NCI-H1417 (cell line): ENCODE measurements around the gene COPZ2.
"Not testable (repeated sequence)": the region's sequence is repeated elsewhere in the genome, so short reads cannot be mapped to it uniquely, and the experiment has no call there.

ENCODE experiments used
- DNase-seq, 3 experiments: peaks; one replicate each; lab custom pipeline; 2025; lab: John Stamatoyannopoulos, UW

COPZ2 gene, protein sequence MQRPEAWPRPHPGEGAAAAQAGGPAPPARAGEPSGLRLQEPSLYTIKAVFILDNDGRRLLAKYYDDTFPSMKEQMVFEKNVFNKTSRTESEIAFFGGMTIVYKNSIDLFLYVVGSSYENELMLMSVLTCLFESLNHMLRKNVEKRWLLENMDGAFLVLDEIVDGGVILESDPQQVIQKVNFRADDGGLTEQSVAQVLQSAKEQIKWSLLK

DNA sequence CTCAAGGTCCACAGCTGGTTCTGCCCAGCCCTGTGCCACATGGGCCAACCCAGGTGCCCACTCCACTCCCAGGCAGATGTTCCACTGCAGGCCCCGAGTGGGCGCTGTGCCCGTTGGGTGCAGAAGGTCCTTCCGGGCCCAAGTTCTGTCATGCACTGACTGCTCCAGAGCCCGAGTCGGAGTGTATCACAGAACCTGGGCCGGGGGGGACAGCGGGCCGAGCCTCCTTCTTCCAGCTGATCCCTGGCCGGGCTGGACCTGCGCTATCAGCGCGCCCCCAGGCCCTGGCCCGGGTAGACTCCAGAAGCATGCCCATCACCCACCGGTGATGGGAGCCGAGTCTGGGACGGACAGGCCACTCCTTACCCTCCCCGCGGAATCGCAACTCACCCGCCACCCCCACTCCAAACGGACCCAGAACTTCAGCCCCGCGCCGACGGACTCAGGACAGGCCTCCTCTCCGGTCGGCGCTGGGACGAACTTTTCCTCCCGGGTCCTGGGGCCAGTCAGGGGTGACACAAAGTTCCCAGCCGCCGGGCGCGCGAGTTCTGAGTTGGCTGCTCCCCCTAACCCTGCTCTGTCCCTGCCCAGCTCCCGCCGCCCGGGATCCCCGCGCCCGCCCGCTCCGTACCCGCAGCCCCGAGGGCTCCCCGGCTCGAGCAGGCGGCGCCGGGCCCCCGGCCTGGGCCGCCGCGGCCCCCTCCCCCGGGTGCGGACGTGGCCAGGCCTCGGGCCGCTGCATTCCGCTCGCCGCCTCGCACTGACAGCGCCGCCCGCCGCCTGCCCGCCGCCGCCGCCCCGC, at the start of gene COPZ2:
COPZ2 (minus strand) TSS at position 762 of the 802 bp plus-strand sequence; CDS start at position 742, 20 bp downstream.
- peak in 1 of 3 experiments; percentile 22 for DNase-seq

DNA sequence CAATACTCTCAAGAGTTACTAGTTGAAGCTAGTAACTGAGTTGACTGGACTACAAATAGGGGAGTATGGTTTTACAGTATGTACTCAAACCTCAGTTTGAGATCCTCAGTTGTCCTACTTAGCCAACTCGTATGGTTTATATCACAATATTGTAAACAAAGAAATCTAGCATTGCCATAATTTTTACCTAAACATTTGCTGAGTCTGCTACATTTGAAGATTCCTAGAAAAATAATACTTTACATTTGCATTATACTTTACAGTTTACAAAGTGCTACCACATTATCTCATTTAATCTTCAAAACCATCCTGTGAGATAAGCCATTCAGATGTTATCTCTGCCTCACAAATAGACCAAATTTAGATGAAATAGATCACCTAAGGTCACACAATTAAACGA, 47.3 kb upstream of the COPZ2 start:
- no peak for DNase-seq

DNA sequence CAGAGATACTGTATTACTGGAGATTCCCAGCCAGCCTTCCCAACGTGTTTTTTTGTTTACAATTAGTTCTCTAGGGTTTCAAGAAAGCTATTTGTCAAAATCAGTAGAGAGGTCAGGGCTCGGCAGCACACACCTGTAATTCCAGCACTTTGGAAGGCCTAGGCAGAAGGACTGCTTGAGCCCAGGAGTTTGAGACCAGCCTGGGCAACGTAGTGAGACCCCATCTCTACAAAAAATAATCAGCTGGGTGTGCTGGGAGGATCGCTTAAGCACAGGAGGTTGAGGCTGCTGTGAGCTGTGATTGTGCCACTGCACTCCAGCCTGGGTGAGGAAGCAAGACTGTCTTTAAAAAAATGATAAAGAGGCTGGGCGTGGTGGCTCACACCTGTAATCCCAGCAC, 44.3 kb upstream of the COPZ2 start:
- no peak for DNase-seq

DNA sequence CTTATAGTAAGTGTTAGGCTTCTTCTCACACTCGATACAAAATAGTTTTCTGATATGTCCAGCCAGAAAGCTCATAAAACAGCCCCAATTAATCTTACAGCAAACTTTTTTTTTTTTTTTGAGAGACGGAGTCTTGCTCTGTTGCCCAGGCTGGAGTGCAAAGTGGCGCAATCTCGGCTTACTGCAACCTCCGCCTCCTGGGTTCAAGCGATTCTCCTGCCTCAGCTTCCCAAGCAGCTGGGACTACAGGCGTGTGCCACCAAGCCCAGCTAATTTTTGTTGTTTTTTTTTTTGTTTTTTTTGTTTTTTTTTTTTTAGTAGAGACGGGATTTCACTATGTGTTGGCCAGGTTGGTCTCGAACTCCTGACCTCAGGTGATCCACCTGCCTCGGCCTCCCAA, 39.6 kb upstream of the COPZ2 start:
- not testable (repeated sequence) for DNase-seq

DNA sequence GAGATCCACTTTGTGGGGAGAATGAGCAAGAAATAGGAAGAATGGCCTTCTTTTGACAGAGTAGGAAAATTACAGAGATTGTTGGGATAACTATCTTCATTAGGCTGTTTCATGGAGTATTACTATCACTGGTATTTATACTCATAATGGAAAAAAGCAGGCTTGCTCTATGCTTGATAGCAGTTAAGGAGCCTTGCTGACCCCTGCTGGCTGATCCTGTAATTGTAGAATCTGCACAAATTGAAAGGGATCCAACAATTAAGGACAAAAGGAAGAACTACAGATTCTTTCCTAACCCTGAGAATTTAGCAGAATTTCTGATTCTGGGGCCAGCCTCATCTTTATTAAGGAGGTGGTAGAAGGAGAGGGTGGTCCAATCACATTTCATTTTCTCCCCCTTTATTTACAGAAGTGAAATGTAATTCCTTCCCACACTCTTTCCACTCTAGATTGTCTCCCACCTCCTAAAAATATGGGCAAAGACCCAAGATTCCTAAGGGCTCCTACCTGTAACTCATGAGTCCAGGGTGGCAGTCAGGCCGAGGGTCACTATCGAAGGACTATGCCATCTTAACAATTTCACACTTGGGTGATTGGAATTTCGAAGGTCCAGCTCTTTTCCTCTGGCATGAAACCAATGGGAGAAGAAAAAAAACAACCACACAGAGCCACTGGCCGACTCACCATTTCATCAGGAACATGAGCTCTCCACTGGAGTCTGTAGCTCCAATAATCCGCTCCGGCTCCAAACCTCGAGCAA, 36.9 kb upstream of the COPZ2 start:
- peak; percentile 35 to 81 (median 72) for DNase-seq

DNA sequence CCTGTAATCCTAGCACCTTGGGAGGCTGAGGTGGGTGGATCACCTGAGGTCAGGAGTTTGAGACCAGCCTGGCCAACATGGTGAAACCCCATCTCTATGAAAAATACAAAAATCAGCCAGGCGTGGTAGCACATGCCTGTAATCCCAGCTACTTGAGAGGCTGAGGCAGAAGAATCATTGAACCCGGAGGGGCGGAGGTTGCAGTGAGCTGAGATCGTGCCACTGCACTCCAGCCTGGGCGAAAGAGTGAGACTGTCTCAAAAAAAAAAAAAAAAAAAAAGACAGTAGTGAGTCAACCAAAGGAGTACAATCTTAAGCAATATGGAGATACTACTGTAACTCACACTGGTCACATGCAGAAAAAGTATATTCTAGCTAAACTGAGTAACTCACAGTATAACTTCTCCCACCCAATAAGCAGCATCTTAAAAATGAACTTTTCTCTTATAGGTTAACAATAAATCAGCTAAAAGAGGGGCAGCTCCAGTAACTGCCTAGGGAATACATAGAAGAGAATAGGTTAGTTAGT, 36.0 kb upstream of the COPZ2 start:
- not testable (repeated sequence) for DNase-seq

DNA sequence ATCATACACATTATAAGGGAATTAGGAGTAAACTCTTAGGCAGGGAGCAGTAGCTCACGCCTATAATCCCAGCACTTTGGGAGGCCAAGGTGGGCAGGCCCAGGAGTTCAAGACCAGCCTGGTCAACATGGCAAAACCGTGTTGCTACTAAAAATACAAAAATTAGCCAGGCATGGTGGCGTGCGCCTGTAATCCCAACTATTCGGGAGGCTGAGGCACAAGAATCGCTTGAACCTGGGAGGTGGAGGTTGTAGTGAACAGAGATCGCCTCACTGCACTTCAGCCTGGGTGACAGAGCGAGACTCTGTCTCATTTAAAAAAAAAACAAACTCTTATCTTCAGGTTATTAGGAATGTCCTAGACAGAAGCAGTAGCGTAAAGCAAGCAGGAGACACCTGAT, 35.2 kb upstream of the COPZ2 start:
- DNase-seq: not testable (repeated sequence)

DNA sequence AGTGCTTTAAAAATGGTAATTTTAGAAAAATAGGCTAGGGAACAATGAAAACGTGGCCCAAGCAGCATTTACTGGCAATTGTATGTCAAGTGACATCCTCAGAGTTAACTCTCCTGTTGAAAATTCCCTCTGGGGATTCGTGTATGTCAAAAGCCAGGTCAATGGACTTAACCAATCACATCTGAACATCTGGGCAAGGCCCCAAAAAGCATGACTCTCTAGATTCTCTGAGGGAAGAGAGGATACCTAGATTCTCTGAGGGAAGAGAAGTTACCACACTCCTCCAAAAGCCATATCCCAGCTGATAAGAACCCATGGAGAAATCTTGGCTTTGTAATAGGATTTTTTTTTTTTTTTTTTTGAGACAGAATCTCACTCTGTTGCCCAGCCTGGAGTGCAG, 34.1 kb upstream of the COPZ2 start:
- DNase-seq: no peak

DNA sequence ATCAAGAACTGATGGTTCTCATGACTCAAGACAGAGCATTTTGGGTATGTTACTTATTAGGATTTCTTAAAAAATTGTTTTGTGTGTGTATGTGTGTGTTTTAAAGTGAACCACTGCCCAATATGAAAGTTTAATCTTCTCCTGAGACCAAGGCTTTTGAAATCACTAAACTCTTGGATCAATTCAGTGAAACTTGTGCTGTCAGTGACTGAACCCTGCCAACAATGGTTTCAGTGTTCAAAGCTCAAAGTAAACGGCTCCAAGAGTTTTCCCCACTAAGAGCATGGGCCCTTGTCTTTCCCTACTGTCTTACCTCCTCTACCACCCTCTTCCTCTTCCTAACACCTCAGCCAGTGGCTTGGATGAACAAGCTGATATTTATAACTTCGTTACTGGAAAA, 32.6 kb upstream of the COPZ2 start:
- no peak for DNase-seq

DNA sequence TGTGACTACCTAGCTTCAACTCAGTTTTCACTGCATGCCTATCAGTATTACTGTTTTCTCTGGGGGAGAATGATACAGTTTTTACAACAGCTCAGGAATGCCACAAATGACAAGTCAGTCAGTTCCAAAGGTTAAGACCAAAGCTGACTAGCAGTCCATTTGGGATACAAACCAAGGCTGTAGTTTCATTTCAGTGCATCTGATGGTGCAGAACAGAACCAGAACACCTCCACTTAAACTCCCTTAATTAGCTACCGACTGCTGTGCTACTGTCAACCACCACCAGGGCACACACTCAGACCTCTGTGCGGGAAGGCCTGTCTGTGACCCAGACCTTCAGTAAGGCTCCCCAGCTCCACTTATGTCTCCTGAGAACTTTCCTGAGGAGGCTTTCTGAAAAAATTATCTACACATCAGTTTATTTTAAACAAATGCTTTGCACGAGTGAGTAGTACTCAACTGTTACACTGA, 30.9 kb upstream of the COPZ2 start:
- DNase-seq: peak in 1 of 3 experiments; percentile 8

DNA sequence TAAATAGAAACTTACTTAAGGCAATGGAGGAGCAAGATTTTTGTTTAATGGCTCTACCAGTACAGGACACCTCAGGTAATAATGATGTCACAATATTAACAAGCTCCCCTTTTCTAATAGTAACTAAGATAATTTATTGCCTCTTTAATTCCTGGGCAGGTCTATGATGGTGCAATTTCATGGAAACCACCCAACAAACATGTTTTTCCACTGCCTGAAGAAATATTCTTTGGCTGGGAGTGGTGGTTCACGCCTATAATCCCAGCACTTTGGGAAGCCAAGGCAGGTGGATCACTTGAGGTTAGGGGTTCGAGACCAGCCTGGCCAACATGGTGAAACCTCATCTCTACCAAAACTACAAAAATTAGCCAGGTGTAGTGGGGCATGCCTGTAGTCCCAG, 30.2 kb upstream of the COPZ2 start:
- not testable (repeated sequence) for DNase-seq

DNA sequence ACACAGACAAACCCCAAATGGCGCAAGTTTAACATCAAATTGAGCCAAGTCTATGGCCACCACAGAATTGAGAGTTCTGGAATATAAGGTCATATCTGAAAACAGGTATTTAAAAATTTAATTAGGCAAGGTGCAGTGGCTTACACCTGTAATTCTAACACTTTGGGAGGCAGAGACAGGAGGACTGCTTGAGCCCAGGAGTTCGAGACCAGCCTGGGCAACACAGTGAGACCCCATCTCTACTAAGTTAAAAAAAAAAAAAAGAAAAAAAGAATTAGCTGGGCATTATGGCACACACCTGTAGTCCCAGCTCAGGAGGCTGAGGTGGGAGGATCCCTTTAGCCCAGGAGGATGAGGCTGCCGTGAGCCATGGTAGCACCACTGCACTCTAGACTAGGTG, 29.6 kb upstream of the COPZ2 start:
- no peak for DNase-seq

DNA sequence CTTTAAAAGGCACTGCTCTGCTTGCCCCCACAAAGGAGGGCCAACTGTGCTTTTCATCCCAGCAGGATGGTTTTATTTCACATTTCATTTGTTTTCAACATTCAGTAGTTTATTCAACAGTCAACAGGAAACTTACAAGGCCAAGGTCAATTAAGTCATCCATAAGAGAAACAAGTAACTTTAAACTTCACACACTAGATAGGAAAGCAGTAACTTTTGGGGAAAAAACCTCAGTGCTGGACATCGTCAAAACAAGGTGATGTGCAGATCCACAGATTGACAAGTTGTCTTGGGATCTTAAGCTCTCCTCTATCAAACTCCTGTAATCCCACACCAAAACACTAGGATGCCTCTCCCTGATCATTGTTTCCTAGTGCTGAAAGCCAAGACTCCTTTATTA, 29.1 kb upstream of the COPZ2 start:
- DNase-seq: no peak

DNA sequence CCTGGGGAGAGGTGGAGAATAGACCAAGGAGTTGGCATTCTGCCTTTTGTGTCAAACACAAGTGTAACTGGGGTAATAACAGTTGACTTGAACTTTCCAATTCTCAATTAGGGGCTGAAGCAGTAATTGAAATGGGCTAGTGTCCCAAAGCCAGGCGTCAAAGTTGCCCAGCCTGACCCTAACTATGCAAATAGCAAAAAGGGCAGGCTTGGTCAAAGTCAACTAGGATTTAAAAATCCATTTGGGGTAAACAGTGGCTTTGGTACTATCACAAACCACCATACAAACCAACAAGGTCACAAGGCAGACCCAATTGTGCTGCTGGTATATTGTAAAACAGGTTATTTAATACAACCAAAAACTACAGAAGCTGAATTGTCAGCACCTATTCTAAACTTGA, 28.6 kb upstream of the COPZ2 start:
- no peak for DNase-seq

DNA sequence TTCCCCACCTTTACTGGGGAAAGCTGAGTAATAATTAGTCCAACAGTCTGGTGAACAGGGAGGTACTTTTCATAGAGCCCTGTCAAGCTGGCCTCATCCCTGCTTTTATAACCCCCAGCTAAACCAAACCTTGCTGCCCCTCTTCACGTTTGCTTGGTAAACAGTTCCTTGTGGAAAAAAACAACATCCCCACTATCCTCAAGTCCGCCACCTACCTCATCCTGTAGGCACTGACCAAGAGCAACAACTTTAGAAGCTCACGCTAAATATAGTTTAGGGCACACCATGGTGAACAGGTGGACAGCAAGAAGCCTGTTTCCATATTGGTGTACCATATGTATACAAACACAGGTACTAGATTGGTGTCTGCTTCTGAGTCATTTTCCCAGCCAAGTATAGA, 27.0 kb upstream of the COPZ2 start:
- no peak for DNase-seq

DNA sequence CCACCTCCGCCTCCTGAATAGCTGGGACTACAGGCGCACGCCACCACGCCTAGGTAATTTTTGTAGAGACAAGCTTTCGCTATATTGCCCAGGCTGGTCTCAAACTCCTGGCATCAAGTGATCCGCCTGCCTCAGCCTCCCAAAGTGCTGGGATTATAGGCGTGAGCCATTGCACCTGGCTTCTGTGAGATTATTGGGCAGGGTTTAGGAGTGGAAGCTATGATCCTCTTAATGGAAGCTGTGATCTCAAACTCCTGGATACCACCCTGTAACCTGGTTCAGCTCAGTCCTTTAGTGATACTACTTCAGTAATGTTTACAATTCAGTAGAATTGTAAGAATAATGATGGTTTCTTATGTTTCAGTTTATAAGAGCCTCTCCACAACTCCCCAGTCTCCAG, 24.7 kb upstream of the COPZ2 start:
- DNase-seq: no peak

DNA sequence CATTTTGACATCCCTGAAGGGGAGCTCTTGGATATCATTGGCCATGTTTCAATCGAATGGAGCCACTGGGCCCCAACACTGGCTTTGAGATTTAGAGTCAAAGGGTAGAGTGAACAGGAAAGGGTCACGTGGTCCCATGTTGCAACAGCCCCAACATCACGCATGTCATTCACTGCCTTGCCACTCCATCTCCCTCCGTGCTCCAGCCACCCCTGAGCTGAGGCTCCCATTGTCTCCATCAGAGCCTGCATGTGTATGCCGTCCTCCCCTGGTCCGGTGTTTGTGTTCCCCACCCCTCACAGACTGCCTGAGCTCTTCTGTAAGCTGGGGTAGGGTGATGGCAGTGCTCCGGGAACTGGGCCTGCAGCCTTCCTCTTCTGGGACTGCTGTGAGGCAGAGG, 22.7 kb upstream of the COPZ2 start:
- no peak for DNase-seq

DNA sequence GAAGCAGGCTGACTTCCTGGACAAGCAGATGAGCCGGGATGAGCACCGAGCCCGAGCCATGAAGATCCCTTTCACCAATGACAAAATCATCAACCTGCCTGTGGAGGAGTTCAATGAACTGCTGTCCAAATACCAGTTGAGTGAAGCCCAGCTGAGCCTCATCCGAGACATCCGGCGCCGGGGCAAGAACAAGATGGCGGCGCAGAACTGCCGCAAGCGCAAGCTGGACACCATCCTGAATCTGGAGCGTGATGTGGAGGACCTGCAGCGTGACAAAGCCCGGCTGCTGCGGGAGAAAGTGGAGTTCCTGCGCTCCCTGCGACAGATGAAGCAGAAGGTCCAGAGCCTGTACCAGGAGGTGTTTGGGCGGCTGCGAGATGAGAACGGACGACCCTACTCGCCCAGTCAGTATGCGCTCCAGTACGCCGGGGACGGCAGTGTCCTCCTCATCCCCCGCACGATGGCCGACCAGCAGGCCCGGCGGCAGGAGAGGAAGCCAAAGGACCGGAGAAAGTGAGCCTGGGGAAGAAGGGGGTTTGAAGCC, 21.6 kb upstream of the COPZ2 start:
- no peak for DNase-seq

DNA sequence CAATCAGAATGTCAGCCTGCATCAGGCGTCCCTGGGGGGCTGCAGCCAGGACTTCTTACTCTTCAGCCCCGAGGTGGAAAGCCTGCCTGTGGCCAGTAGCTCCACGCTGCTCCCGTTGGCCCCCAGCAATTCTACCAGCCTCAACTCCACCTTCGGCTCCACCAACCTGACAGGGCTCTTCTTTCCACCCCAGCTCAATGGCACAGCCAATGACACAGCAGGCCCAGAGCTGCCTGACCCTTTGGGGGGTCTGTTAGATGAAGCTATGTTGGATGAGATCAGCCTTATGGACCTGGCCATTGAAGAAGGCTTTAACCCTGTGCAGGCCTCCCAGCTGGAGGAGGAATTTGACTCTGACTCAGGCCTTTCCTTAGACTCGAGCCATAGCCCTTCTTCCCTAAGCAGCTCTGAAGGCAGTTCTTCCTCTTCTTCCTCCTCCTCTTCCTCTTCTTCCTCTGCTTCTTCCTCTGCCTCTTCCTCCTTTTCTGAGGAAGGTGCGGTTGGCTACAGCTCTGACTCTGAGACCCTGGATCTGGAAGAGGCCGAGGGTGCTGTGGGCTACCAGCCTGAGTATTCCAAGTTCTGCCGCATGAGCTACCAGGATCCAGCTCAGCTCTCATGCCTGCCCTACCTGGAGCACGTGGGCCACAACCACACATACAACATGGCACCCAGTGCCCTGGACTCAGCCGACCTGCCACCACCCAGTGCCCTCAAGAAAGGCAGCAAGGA, 21.0 kb upstream of the COPZ2 start:
- no peak for DNase-seq

DNA sequence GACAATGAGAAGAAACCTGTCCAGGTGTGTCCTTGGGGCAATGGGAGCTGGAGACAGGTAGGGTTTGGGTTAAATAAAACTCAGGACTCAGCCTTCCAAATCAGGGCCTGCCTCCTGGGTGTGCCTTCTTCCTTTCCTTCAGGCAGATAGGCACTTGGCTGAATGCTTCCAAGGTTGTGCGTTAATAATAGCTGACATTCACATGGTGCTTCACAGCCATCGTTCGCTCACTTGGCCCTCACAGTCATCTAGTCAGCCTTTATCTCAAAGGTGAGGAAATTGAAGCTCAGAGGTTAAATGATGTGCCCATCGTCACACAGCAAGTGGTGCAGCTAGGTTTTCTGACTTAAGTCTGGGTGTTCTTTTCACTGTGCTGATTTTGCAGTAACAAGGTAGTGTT, 20.0 kb upstream of the COPZ2 start:
- no peak for DNase-seq

DNA sequence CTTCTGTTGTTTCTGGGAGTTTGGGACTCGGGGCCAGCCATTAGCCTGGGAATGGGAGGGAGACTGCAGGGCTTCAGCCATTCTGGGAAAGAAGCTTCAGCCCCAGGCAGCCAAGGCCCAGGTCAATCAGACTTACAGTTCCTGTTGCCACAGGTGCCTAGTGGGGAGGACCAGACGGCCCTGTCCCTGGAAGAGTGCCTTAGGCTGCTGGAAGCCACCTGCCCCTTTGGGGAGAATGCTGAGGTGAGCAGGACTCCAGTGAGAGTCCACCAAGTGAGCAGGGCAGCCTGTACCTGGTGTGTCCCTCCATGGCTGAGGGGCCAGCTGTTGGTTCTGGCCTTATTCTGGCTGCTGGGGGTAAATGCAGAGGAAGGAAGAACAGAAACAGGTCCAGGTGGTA, 19.3 kb upstream of the COPZ2 start:
- no peak for DNase-seq
